HCT116 (cell line): ENCODE data around the gene IFRD2. TPM values are rescaled to one million over a fixed set of nuclear protein-coding genes. Genes with fewer than 3 reads are reported as not detected.

Source experiments
- ATAC-seq: fragments of 200-7000 bp; cut with Tn5 transposase; 2 replicates; pipeline ENCODE4 v1.9.1; 2020; ENCODE audit warnings: mild to moderate bottlenecking, moderate library complexity
- BruUV-seq: library from RNA; stranded (reverse); fragments of 400-500 nt; replicated peaks from 2 replicates; lab custom pipeline; 2021; lab: Mats Ljungman, UMichigan
- CTCF ChIA-PET: fragments of 300-600 bp; sonication (Branson Sonifier 250); formaldehyde crosslinking; loops from one replicate; lab custom pipeline; 2021; ENCODE audit warnings: antibody characterized with exemption; lab: Charles Lee
- POLR2A ChIA-PET: fragments of 300-600, 350-600 bp; sonication (Branson Sonifier 250); formaldehyde crosslinking; loops from one replicate; lab custom pipeline; 2021; ENCODE audit warnings: antibody characterized with exemption; lab: Charles Lee
- RAD21 ChIA-PET, 2 experiments: fragments of 300-600 bp; sonication (Branson Sonifier 250); formaldehyde crosslinking; loops; one replicate each; lab custom pipeline; 2023; ENCODE audit warnings: low total read pairs in 2 of 2; ENCODE audit not compliant: uncharacterized antibody in 2 of 2, unreplicated experiment in 2 of 2, low non-redundant PET in 1 of 2; lab: Charles Lee
- DNase-seq: peaks from one replicate; pipeline ENCODE4 v3.0.0-alpha.2; 2010; ENCODE audit warnings: low read depth, low spot score
- H2AFZ ChIP-seq: fragments of 200-600 bp; shearing (Covaris generic), sonication (generic); 2 replicates; pipeline ENCODE4 v1.6.1; 2017; ENCODE audit warnings: low read depth, mixed run types, mixed read lengths, antibody characterized with exemption, low read length; ENCODE audit not compliant: poor library complexity, severe bottlenecking
- H3K27ac ChIP-seq: 2 replicates; pipeline ENCODE4 v1.5.1; 2012; ENCODE audit warnings: low read depth, low read length
- H3K27me3 ChIP-seq: fragments of 200-600 bp; sonication (generic); 2 replicates; pipeline ENCODE4 v1.6.1; 2016; ENCODE audit warnings: mixed run types, low read length, mixed read lengths; ENCODE audit not compliant: insufficient read depth
- H3K36me3 ChIP-seq, 2 experiments: fragments of 200-500 bp in 1 of 2; fragments of 200-600 bp in 1 of 2; sonication (Bioruptor generic) in 1 of 2; sonication (generic) in 1 of 2; 2 replicates each; pipeline versions ENCODE4 v1.5.1 to v1.6.1; 2014 to 2016; ENCODE audit warnings: low read length in 2 of 2, inconsistent platforms in 1 of 2, mixed read lengths in 1 of 2, mixed run types in 1 of 2; ENCODE audit not compliant: insufficient read depth in 2 of 2, control insufficient read depth in 1 of 2
- H3K4me1 ChIP-seq, 2 experiments: fragments of 200-600 bp in 1 of 2; sonication (generic) in 1 of 2; 2 replicates each; pipeline versions ENCODE4 v1.5.1 to v1.6.1; 2012 to 2017; ENCODE audit warnings: low read length in 2 of 2, inconsistent platforms in 1 of 2, mild to moderate bottlenecking in 1 of 2, mixed read lengths in 1 of 2, mixed run types in 1 of 2, moderate library complexity in 1 of 2; ENCODE audit not compliant: insufficient read depth in 2 of 2, control insufficient read depth in 1 of 2
- H3K4me2 ChIP-seq: fragments of 200-600 bp; sonication (generic); 2 replicates; pipeline ENCODE4 v1.6.1; 2017; ENCODE audit warnings: mixed run types, low read length, mixed read lengths
- H3K4me3 ChIP-seq, 2 experiments: fragments of 200-600 bp in 1 of 2; sonication (generic) in 1 of 2; replicated peaks in 1 of 2; 2 replicates each; pipeline ENCODE4 v1.5.1; 2011 to 2016; ENCODE audit warnings: low read length in 2 of 2, control low read depth in 1 of 2, low read depth in 1 of 2, mild to moderate bottlenecking in 1 of 2, mixed read lengths in 1 of 2, mixed run types in 1 of 2
- H3K79me2 ChIP-seq: fragments of 200-600 bp; sonication (generic); 2 replicates; pipeline ENCODE4 v1.6.1; 2017; ENCODE audit warnings: mild to moderate bottlenecking, mixed run types, low read length, moderate library complexity, mixed read lengths; ENCODE audit not compliant: insufficient read depth
- H3K9ac ChIP-seq: fragments of 200-600 bp; sonication (generic); 2 replicates; pipeline ENCODE4 v1.6.1; 2016; ENCODE audit warnings: low read length, mixed read lengths
- H3K9me2 ChIP-seq: fragments of 200-600 bp; sonication (generic), shearing (Covaris generic); 2 replicates; pipeline ENCODE4 v1.6.1; 2017; ENCODE audit warnings: mixed run types, mild to moderate bottlenecking, moderate library complexity; ENCODE audit not compliant: insufficient read depth
- H3K9me3 ChIP-seq, 2 experiments: fragments of 200-500 bp in 1 of 2; fragments of 200-600 bp in 1 of 2; sonication (Bioruptor generic) in 1 of 2; sonication (generic) in 1 of 2; 2 replicates each; pipeline ENCODE4 v1.6.1; 2014 to 2017; ENCODE audit warnings: low read length in 2 of 2, mixed read lengths in 2 of 2, inconsistent platforms in 1 of 2, low read depth in 1 of 2, mild to moderate bottlenecking in 1 of 2, mixed run types in 1 of 2, moderate library complexity in 1 of 2; ENCODE audit not compliant: control insufficient read depth in 1 of 2, insufficient read depth in 1 of 2
- H4K20me1 ChIP-seq: fragments of 200-600 bp; sonication (generic), shearing (Covaris generic); 2 replicates; pipeline ENCODE4 v1.6.1; 2017; ENCODE audit warnings: mixed run types, mild to moderate bottlenecking, moderate library complexity; ENCODE audit not compliant: insufficient read depth
- CBX3 ChIP-seq: IDR thresholded peaks from 2 replicates; pipeline ENCODE4 v1.6.1; 2012; ENCODE audit warnings: low read depth
- CEBPB ChIP-seq: IDR thresholded peaks from 2 replicates; pipeline ENCODE4 v1.6.1; 2012; ENCODE audit warnings: low read depth
- CTCF ChIP-seq, 3 experiments: fragments of 200-600 bp in 1 of 3; sonication (generic) in 1 of 3; IDR thresholded peaks in 2 of 3; conservative IDR thresholded peaks in 1 of 3; 2 replicates each; pipeline ENCODE4 v1.5.1; 2012 to 2017; ENCODE audit warnings: low read depth in 2 of 3, low read length in 2 of 3, antibody characterized with exemption in 1 of 3, borderline replicate concordance in 1 of 3, control low read depth in 1 of 3, mild to moderate bottlenecking in 1 of 3, mixed read lengths in 1 of 3, mixed run types in 1 of 3, moderate library complexity in 1 of 3; ENCODE audit not compliant: insufficient read depth in 1 of 3
- EGR1 ChIP-seq: IDR thresholded peaks from 2 replicates; pipeline ENCODE4 v1.6.1; 2012; ENCODE audit warnings: low read depth
- ELF1 ChIP-seq: IDR thresholded peaks from 2 replicates; pipeline ENCODE4 v1.6.1; 2012; ENCODE audit warnings: low read depth, borderline replicate concordance
- EZH2 ChIP-seq: fragments of 200-600 bp; sonication (generic); IDR thresholded peaks from 2 replicates; pipeline ENCODE4 v1.6.1; 2017; ENCODE audit warnings: antibody characterized with exemption, mixed run types
- EZH2phosphoT487 ChIP-seq: fragments of 200-600 bp; IDR thresholded peaks from 2 replicates; pipeline ENCODE4 v1.6.1; 2018; ENCODE audit warnings: antibody characterized with exemption, borderline replicate concordance
- FOSL1 ChIP-seq: IDR thresholded peaks from 2 replicates; pipeline ENCODE4 v1.6.1; 2012; ENCODE audit warnings: low read depth
- JUND ChIP-seq: IDR thresholded peaks from 2 replicates; pipeline ENCODE4 v1.6.1; 2012
- MAX ChIP-seq: IDR thresholded peaks from 2 replicates; pipeline ENCODE4 v1.6.1; 2012
- POLR2A ChIP-seq: IDR thresholded peaks from 2 replicates; pipeline ENCODE4 v1.7.0; 2011; ENCODE audit warnings: borderline replicate concordance; ENCODE audit not compliant: insufficient read depth, insufficient read length; ENCODE audit errors: extremely low read depth
- POLR2AphosphoS5 ChIP-seq: IDR thresholded peaks from 2 replicates; pipeline ENCODE4 v1.6.1; 2011; ENCODE audit warnings: mild to moderate bottlenecking, low read depth, low read length, moderate library complexity
- REST ChIP-seq: IDR thresholded peaks from 2 replicates; pipeline ENCODE4 v1.6.1; 2012; ENCODE audit warnings: low read depth
- SIN3A ChIP-seq: IDR thresholded peaks from 2 replicates; pipeline ENCODE4 v1.6.1; 2012; ENCODE audit warnings: low read depth
- SP1 ChIP-seq: IDR thresholded peaks from 2 replicates; pipeline ENCODE4 v1.6.1; 2012; ENCODE audit warnings: low read depth
- SRF ChIP-seq: IDR thresholded peaks from 2 replicates; pipeline ENCODE4 v1.6.1; 2012; ENCODE audit warnings: low read depth
- TCF7L2 ChIP-seq: IDR thresholded peaks from 2 replicates; pipeline ENCODE4 v1.7.0; 2011; ENCODE audit warnings: borderline replicate concordance, inconsistent platforms; ENCODE audit not compliant: insufficient read depth, insufficient read length; ENCODE audit errors: extremely low read depth
- YY1 ChIP-seq: IDR thresholded peaks from 2 replicates; pipeline ENCODE4 v1.6.1; 2011; ENCODE audit warnings: low read length, low read depth, moderate library complexity, mild to moderate bottlenecking; ENCODE audit not compliant: insufficient replicate concordance; ENCODE audit errors: extremely low read depth
- ZFX ChIP-seq: fragments of 450-650 bp; IDR thresholded peaks from 2 replicates; pipeline ENCODE4 v1.6.1; 2017
- ZNF274 ChIP-seq: fragments of 200-500 bp; sonication (Bioruptor generic); IDR thresholded peaks from 2 replicates; pipeline ENCODE4 v1.6.1; 2014; ENCODE audit warnings: mild to moderate bottlenecking, low read depth, low read length, inconsistent platforms
- intact Hi-C: fragments of 100-400 bp; cut with micrococcal nuclease; formaldehyde crosslinking; loops from 2 replicates; pipeline ENCODE4 v1.10.0; 2022
- total RNA-seq: library from RNA; stranded (reverse); gene quantifications from one replicate; pipeline ENCODE4 v1.2.1, GENCODE V29; 2021; ENCODE audit not compliant: unreplicated experiment

Gene IFRD2
- total RNA-seq, 1 experiment from 2014 or later = 146 TPM

- peaks cover 81 to 95% of the 10 kb centered on the region in 2 experiments for H3K4me1 ChIP-seq
- peak overlapping the region; percentile 80 for H3K4me2 ChIP-seq
- no peaks in the 10 kb centered on the region for H3K36me3 ChIP-seq
- TF ChIP-seq REST (no peak), CBX3 (no peak), TCF7L2 (no peak), CTCF (IDR thresholded peaks at IDR 0.05 in 2 of 3, conservative IDR thresholded peaks at IDR 0.05 in 1 of 3; ENCODE audit: borderline replicate concordance in 1 of 3, insufficient read depth in 1 of 3, low read depth in 2 of 3, low read length in 2 of 3) (no peak), MAX (no peak), EGR1 (no peak), JUND (no peak), ZFX (no peak), ELF1 (no peak), EZH2phosphoT487 (no peak), POLR2A (no peak), CEBPB (no peak), POLR2AphosphoS5 (no peak), FOSL1 (no peak), YY1 (no peak), EZH2 (no peak), SIN3A (no peak), SRF (no peak), SP1 (no peak), ZNF274 (no peak)
- no peak overlapping the region for H2AFZ ChIP-seq
- peak overlapping the region; percentile 88 for H3K27ac ChIP-seq
- ChIA-PET RAD21 (interaction anchor here (0.8 to 1.5 kb wide), 2 partner anchors 9 to 42 kb away, joined by 3 to 6 read pairs; no protein-coding TSS in a partner anchor), POLR2A (no interaction called here), CTCF (interaction anchor here (0.7 to 3.4 kb wide), 6 partner anchors 9 to 75 kb away, joined by 3 to 27 read pairs (median 4); no protein-coding TSS in a partner anchor)
- peak overlapping the region; percentile 47 to 53 for H3K4me3 ChIP-seq
- H3K9me2 ChIP-seq = no peaks in the 10 kb centered on the region
- BruUV-seq = no TSS peak
- H3K79me2 ChIP-seq = no peaks in the 10 kb centered on the region
- DNase-seq (no peak), ATAC-seq (no peak)
- H3K9me3 ChIP-seq = no peaks in the 10 kb centered on the region
- H3K9ac ChIP-seq = peak overlapping the region; percentile 62
- H3K27me3 ChIP-seq = no peaks in the 10 kb centered on the region
- intact Hi-C loops = no loop called here
- no peaks in the 10 kb centered on the region for H4K20me1 ChIP-seq
Observed at GRCh38 chr3:50269460-50269859, 22.8 kb downstream of the IFRD2 start.
